Measurements from ENCODE around the gene CPNE1. TPM values are rescaled to one million over a fixed set of nuclear protein-coding genes. Genes with fewer than 3 reads are reported as not detected.

Gene CPNE1
- total and polyA plus RNA-seq, 2 donors from 2014 or later: 128 to 145 TPM

- no peak for FAIRE-seq
- TF ChIP-seq CTCF (IDR thresholded peaks at IDR 0.05; ENCODE audit: borderline replicate concordance, extremely low read depth, insufficient read depth): no peak
- intact Hi-C loops (cut with DNase I): no loop called here
- no peaks in the 10 kb centered on the region for H3K27me3 ChIP-seq (ENCODE audit: control insufficient read depth, insufficient read depth, low read length)
- DNase-seq: no peak
- no peak overlapping the region for H3K9ac ChIP-seq (ENCODE audit: low read length in 3 of 3)
- peaks cover 32 to 74% (median 46%) of the 10 kb centered on the region in 3 donors for H3K36me3 ChIP-seq (ENCODE audit: control insufficient read depth in 2 of 3, insufficient read depth in 3 of 3, low read length in 3 of 3)
- no peaks in the 10 kb centered on the region for H3K9me3 ChIP-seq (ENCODE audit: control insufficient read depth in 2 of 3, insufficient read depth in 1 of 3, low read length in 3 of 3)
- H3K27ac ChIP-seq (ENCODE audit: low read depth in 2 of 2, low read length in 2 of 2): no peak overlapping the region
- H3K4me1 ChIP-seq (ENCODE audit: control insufficient read depth in 2 of 3, insufficient read depth in 2 of 3, low read depth in 1 of 3, low read length in 3 of 3): no peaks in the 10 kb centered on the region
- no peak overlapping the region for H3K4me3 ChIP-seq (ENCODE audit: low read length in 3 of 3)
Observed at GRCh38 chr20:35711588-35712209, 47.0 kb upstream of the CPNE1 start.

- Histone ChIP-seq H3K4me3 (ENCODE audit: low read length in 3 of 3) (no peak overlapping the region), H3K27ac (ENCODE audit: low read depth in 2 of 2, low read length in 2 of 2) (no peak overlapping the region), H3K4me1 (ENCODE audit: control insufficient read depth in 2 of 3, insufficient read depth in 2 of 3, low read depth in 1 of 3, low read length in 3 of 3) (no peaks in the 10 kb centered on the region), H3K9me3 (ENCODE audit: control insufficient read depth in 2 of 3, insufficient read depth in 1 of 3, low read length in 3 of 3) (no peaks in the 10 kb centered on the region), H3K9ac (ENCODE audit: low read length in 3 of 3) (no peak overlapping the region), H3K36me3 (ENCODE audit: control insufficient read depth in 2 of 3, insufficient read depth in 3 of 3, low read length in 3 of 3) (peaks cover 29 to 74% (median 45%) of the 10 kb centered on the region in 3 donors), H3K27me3 (ENCODE audit: control insufficient read depth, insufficient read depth, low read length) (no peaks in the 10 kb centered on the region)
- no peak for TF ChIP-seq CTCF (IDR thresholded peaks at IDR 0.05; ENCODE audit: borderline replicate concordance, extremely low read depth, insufficient read depth)
- DNase-seq (no peak), FAIRE-seq (no peak)
- intact Hi-C loops (cut with DNase I): no loop called here
Observed at GRCh38 chr20:35710884-35711587, 46.3 kb upstream of the CPNE1 start.

GRCh38 chr20:35710039-35710438, 45.3 kb upstream of the CPNE1 start:
- H3K27ac ChIP-seq (ENCODE audit: low read depth in 2 of 2, low read length in 2 of 2): no peak overlapping the region
- intact Hi-C loops (cut with DNase I): no loop called here
- FAIRE-seq (no peak), DNase-seq (no peak)
- H3K9ac ChIP-seq (ENCODE audit: low read length in 3 of 3): no peak overlapping the region
- H3K4me3 ChIP-seq (ENCODE audit: low read length in 3 of 3): no peak overlapping the region
- TF ChIP-seq CTCF (IDR thresholded peaks at IDR 0.05; ENCODE audit: borderline replicate concordance, extremely low read depth, insufficient read depth): no peak
- no peaks in the 10 kb centered on the region for H3K4me1 ChIP-seq (ENCODE audit: control insufficient read depth in 2 of 3, insufficient read depth in 2 of 3, low read depth in 1 of 3, low read length in 3 of 3)
- H3K36me3 ChIP-seq (ENCODE audit: control insufficient read depth in 2 of 3, insufficient read depth in 3 of 3, low read length in 3 of 3): peaks cover 26 to 74% (median 42%) of the 10 kb centered on the region in 3 donors
- H3K27me3 ChIP-seq (ENCODE audit: control insufficient read depth, insufficient read depth, low read length): no peaks in the 10 kb centered on the region
- H3K9me3 ChIP-seq (ENCODE audit: control insufficient read depth in 2 of 3, insufficient read depth in 1 of 3, low read length in 3 of 3): no peaks in the 10 kb centered on the region

Measured in kidney (tissue), 14 donors.